GM19324 (cell line): ENCODE measurements around the gene GPRC5C.
A peak's percentile ranks its signal among the peaks of the same experiment; 100 is the strongest.

Source experiments
- ATAC-seq: cut with Tn5 transposase; IDR thresholded peaks from one replicate; pipeline ENCODE4 v1.9.1; 2021; ENCODE audit warnings: mild to moderate bottlenecking, moderate library complexity; ENCODE audit not compliant: unreplicated experiment, low FRiP score

GPRC5C gene

DNA sequence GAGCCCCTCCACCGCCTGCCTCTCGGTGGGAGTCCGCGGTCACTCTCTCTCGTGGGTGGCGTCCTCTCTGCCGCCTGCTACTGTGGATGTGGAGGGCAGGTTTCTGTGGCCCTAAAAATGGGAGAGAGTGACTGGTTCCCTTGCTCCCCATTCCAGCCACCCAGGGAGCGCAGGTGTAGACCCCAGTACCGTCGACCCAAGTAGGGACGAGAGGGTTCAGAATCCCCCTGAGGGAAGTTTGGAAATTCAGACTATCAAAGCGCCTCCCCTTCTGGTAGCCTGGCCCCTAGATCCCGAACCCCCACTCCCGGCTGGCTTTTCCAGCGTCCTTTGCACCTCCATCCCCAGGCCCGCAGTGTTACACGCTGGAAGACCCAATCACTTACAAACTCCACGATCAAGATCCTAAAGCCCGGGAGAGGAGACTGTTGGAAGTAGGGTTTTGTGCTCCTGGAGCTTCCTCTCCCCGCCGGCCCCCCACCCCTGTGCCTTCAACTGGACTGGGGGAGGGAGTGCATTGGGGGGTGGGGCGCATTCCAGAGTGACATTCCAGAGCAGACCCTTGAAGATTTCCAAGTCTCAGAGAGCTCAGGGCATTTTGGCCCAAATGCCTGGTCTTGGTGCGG, 991 bp downstream of the GPRC5C start:
- no peak for ATAC-seq

DNA sequence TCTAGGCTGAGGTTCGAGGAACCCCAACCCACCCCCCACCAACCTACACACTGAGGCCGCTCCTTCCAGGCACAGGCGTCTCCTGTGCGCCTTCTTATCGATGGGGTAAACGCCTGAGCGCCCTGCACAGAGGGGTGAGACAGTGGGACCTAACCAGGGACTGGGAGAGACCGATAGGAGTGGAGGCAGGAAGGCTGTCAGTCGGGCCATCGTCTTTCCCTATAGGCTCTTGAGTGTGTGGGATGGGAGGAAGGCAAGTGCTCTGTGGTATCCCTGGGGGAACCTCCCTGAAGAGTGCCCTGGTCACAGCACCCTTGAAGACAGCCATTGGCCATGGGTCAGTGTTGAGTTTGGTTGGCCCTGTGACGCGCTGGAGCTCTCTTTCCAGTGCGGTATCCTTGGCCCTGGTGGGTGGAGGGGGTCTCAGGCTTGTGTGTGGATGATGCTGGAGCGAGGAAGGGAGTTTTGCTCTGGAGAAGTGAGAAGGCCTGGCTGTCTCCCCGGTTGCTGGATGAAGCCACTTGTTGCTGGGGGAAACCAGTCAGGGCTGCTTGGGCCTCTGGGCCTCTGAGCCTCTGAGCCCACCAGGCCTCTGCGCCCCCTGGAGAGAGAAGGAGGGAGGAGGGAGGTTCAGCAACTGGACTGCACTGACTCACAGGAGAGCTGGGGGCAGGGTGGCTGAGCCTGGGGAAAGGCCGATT, 1.7 kb downstream of the GPRC5C start:
- ATAC-seq = no peak

DNA sequence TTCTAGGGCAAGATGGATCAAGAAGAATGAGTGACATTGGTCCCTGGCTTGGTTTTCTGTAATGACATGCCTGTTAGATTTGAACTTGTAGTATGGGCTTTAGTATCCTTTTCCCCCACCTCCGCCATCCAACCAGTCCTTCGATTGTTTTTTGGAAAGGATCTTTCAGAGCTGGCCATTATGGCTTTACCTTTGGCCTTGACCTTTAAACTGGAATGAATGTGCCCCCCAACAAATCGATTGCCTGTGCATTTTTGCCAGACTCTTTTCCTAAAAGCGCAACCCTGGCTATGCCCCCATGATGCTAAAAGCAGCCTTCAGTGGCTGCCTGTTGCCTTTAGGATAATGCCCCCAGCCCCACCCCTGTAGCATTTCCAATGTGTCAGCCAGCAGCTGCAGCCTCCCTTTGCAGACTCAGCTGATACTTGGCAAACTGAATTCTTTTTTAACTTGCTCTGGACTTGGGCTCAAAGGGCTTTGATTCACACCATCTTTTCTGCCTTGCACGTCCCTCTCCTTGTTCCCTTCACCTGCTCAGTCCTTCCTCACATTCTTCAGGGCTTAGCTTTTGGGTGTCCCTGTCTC, 4.0 kb downstream of the GPRC5C start:
- ATAC-seq = no peak

DNA sequence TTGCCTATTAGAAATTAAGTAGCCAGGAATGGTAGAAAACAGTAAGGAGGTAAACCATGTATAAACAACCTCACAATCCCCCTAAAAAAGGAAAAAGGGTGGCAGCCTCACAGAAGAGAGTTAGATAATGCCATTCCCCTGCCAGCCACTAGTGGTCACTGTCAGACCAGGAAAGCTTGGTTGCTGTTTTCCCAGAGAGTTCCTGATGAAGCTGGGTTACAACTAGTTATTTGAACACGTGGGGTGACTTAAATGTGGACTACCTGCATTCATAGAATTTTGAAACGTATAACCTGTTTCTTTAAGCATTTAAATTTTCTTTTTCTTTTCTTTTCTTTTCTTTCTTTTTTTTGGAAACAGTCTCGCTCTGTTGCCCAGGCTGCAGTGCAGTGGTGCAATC, 5.8 kb downstream of the GPRC5C start:
- ATAC-seq = no peak

DNA sequence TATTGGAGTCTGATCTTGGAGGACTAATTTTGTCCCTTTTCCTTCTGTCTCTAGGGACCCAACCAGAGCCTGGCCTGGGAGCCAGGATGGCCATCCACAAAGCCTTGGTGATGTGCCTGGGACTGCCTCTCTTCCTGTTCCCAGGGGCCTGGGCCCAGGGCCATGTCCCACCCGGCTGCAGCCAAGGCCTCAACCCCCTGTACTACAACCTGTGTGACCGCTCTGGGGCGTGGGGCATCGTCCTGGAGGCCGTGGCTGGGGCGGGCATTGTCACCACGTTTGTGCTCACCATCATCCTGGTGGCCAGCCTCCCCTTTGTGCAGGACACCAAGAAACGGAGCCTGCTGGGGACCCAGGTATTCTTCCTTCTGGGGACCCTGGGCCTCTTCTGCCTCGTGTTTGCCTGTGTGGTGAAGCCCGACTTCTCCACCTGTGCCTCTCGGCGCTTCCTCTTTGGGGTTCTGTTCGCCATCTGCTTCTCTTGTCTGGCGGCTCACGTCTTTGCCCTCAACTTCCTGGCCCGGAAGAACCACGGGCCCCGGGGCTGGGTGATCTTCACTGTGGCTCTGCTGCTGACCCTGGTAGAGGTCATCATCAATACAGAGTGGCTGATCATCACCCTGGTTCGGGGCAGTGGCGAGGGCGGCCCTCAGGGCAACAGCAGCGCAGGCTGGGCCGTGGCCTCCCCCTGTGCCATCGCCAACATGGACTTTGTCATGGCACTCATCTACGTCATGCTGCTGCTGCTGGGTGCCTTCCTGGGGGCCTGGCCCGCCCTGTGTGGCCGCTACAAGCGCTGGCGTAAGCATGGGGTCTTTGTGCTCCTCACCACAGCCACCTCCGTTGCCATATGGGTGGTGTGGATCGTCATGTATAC, 8.0 kb downstream of the GPRC5C start:
- ATAC-seq = no peak

DNA sequence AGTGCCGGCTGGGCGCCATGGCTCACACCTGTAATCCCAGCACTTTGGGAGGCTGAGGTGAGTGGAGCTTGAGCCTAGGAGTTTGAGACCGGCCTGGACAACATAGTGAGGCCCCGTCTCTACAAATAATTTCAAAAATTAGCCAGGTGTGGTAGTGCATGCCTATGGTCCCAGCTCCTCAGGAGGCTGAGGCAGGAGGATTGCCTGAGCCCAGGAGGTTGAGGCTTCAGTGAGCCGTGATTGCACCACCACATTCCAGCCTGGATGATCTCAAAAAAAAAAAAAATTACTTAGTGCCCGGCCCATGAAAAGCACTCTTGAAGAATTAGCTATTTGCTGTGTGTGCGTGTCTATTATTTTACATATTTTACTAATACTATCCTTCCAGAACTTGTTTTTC, 9.6 kb downstream of the GPRC5C start:
- ATAC-seq = no peak

DNA sequence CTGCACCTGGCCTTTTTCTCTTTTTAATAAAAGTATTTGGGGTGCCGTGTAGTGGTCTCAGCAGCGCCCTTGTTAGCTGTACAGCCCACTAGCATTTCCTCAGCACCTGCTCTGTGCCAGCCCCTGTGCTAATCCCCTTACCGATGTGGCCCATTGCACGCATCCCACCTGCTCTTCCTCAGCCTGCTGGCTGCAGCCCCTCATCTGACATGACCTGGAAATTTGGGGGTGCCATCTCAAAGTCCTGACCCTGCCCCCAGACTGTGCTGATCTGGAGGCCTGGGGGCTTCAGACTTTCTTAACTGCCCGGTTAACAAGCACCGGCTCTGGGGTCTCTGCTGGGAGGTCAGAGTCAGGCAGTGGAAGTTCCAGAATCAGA, 10.4 kb downstream of the GPRC5C start:
- peak; percentile 4 for ATAC-seq

DNA sequence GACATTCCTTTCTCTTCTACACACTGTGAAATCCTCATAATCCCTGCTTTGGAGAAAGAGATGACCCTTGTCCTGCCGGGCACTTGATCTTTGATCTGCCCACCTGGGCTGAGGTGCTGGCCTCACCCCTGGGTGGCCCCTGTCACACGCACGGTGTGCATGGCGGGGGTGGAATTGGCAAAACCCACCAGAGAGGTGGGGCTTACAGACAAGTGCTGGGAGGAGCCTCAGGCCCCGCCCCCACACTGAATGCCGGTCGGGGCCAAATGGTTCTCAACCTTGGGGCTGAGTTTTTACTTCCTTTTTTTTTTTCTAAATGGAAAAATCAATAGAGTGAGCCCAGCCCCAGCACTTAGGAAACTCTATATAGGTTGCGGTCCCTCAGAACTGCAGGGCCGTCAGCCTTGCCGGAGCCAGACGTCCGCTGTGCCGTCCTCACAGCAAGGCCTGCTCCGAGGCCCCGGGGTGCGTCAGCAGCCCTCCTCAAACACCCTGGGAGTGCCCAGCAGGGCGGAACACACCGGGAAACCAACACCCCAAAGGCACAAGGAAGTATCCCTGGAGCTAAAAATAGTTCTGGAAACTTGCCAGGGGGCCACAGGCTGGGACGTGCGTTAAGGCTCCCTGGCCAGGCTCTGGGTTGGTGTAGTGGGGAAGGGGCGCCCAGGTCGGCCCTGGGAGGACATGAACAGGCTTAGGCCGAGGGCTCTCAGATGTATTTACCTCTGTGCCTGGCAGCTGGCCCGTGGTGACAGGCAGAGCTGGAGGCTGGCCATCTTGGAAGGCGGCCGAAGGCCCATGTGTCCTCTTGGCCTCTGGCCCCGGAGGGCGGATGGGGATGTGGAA, 11.0 kb downstream of the GPRC5C start:
- ATAC-seq = peak; percentile 62

DNA sequence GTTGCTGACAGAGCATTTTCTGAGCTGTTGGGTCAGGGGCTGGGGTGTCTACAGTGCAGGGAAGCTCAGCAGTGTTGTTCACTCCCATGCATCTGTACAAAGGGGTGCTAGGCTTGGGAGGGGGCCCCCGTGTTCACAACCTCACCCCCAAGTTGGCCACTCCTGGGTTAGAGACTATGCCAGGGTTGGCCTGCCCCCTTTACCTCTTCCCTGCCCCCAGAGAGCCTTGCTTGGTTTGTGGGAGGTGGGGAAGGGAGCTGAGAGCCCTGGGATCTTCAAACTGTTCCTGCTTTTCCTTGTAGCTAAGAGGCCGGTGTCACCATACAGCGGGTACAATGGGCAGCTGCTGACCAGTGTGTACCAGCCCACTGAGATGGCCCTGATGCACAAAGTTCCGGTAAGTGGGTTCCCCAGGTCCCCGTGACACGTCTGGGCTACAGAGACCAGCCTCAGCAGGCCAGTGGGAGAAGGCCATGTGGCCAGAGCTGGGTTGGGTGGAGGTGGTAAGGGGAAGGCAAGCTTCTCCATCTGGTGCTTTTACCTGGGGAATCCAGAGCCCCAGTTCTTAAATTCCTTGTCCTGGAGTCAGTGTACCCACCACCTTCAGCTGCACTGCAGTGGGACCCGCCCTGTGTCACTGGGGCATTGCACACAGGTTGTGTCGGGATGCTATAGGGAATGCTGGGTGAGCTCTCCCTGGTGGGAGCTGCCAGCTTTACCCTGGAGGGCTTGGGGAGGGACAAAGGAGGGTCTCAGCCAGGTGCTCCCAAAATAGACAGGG, 11.8 kb downstream of the GPRC5C start:
- no peak for ATAC-seq

DNA sequence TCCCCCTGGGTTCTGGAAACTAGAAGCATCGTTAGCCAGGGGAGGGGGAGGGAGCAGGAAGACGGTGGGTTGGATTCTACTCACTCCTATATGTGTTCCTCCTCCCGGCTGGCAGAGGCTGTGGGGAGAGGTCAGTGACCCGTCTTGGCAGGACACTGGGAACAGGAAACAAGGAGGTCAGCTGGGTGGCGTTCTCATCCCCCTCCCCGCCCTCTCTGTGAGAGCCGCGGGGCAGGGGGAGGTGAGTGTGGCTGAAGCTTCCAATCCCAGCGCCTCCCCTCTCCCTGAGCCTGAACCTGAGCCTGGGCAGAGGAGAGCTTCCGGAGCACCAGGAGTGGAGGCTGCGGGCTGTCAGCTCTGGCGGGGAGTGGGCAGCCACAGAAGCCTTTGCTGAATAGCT, 12.5 kb downstream of the GPRC5C start:
- no peak for ATAC-seq

DNA sequence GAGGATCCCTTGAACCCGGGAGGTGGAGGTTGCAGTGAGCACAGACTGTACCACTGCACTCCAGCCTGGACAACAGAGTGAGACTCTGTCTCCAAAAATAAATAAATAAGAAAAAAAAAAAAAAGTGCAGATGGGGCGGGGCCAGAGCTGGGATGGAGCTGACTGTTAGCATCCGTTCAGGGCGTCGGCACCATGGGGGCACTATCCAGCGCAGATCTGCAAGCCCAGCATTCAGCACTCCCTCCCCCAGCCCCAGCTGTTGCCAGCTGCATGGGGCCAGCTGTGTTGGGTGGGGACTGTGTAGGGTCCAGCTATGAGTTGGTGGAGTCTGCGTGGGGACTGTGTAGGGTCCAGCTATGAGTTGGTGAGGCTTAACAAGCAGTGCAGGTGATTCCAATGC, 13.3 kb downstream of the GPRC5C start:
- ATAC-seq = no peak

DNA sequence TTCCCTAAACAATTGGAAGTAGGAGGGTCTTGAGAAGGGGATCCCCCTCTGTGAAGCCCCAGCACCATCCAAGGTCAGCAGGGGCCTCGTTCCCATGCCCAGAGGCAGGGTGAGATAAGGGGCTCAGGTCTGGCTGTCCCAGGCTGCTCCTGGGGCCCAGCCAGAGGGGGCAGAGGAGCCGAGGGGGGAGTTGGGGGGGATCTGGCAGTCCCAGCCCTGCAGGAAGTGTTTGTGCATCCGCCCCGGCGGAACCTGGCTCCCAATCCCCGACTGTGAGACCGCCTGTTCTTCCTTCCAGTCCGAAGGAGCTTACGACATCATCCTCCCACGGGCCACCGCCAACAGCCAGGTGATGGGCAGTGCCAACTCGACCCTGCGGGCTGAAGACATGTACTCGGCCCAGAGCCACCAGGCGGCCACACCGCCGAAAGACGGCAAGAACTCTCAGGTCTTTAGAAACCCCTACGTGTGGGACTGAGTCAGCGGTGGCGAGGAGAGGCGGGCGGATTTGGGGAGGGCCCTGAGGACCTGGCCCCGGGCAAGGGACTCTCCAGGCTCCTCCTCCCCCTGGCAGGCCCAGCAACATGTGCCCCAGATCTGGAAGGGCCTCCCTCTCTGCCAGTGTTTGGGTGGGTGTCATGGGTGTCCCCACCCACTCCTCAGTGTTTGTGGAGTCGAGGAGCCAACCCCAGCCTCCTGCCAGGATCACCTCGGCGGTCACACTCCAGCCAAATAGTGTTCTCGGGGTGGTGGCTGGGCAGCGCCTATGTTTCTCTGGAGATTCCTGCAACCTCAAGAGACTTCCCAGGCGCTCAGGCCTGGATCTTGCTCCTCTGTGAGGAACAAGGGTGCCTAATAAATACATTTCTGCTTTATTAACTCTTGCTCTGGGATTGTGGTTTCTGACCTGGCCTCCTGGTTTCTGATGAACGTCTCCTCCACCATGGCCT, 14.9 kb downstream of the GPRC5C start:
- no peak for ATAC-seq

DNA sequence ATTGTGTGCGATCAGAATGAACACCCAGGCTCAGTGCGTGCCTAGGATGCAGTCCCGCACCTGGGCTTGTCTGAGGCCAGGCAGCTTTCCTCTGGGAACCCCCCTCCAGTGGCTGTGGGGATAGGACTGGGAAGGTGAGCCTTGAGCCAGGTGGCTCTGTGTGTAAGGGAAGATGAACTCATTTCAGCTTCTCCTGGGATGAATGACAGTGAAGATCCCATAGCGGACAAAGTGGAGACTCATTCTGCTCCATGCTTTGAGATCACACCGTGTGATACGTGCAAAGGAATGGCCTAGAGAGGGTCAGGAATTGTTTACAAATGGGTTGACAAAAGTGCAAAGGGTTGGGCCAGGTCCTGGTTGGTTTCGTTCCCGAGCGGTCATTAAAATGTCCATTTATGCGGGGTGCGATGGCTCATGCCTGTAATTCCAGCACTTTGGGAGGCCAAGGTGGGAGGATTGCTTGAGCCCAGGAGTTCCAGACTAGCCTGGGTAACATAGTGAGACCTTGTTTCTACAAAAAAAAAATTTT, 15.8 kb downstream of the GPRC5C start:
- no peak for ATAC-seq

DNA sequence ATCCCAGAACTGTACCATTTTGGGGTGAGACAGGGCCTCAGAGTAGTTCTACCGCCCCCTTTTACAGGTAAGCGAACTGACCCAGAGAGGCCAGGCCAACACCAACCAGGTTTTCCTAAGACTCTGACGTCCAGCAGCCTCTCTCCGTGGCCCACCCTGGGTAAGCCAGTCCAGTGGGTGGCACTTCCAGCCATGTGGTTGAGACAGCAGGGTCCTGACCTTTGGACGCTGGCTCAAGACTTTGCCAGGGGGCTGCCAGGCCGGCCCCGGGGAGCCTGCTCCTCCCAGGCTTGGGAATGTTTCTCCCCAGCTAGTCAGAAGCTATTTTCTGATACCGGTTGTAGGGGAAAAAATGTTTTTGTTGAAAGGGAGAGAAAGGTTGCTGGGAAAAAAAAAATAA, 16.9 kb downstream of the GPRC5C start:
- ATAC-seq = no peak

DNA sequence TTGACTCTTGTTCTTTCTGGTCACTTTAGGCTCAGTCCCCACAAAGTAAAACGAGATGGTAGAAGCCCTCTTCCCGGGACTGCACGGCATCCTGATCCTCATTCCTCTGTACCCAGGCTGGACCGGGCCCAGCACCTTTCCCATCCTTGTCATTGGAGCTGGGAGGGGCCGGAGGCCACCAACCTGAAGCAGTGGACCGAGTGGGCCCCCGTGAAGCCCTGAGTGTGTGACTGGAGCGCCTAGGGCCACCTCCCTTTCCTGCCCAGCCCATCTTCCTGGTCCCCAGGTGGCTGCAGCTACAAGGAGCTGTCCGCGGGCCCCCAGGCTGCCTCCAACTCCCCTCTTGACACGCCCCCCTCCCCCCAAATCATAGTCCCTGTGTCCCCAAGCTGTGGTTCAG, 17.4 kb downstream of the GPRC5C start:
- no peak for ATAC-seq

DNA sequence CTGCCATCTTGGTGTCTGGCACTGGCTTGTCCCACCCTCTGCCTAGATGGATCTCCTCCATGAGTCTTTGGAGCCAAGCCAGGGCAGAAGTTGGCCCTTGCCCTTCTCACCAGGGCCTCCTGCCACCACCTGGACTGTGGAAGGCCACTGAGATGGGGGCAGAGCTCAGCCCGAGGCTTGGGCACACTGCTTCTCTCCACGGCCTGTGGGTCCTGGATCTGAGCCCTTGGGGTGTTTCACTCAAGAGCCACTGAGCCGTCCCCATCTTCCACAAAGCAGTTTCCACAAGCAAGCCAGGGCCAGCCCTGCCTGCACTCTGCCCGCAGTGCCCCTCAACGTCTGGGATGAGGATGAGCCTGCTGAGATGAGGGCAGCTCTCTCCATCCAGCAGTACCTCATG, 17.9 kb downstream of the GPRC5C start:
- no peak for ATAC-seq

DNA sequence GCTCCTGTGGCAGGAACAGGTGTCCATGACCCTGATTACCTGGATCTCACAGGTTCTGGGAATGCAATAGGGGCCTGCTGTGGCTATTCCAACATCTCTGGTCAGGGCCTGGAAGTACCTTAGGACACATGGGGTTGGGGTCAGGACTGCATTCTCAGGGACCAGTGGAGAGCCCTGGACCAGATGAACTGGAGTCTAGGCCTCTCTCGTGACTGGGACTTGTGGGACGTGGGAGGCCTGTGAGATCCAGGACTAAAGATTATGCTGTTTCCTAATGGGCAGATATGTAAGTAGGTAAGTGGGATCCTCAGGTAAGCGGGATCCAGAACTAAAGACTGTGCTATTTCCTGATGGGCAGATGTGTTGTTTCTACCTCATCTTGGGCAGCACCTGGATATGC, 18.3 kb downstream of the GPRC5C start:
- no peak for ATAC-seq

DNA sequence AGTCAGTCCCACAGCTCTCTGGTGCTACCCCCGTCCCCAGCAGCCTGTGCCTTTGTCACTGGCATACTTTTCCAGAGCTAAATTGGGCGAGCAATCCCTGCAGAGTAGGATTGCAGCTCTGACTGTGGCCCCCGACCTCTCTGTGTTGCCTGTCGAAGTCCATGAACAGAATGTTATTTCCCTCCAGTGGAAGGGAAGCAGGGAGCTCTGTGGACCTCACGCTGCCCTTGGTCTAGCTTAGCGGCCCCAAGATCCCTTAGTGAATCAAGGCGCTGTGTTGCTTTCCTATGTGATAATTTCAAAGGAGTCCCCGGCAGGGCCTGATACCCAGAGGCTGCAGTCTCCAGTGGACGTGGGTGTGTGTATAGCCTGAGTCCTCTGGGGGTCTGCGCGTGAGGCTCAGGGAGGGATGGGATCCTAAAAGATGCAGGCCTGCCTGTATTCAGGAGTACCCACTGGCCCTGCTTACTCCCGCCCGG, 19.1 kb downstream of the GPRC5C start:
- no peak for ATAC-seq
